HL-60 (cell line): ENCODE measurements around the gene HDAC8.

Experiments used
- DNase-seq, 2 experiments: peaks; one replicate each; pipeline ENCODE4 v3.0.0-alpha.2; 2010 to 2020; ENCODE audit warnings: low read depth in 1 of 2, low spot score in 1 of 2
- H3K27ac ChIP-seq: fragments of 250-450 bp; sonication (Bioruptor Pico); replicated peaks from 2 replicates; pipeline ENCODE4 v1.5.1; 2020; ENCODE audit warnings: mild to moderate bottlenecking, moderate library complexity
- H3K27me3 ChIP-seq: fragments of 250-450 bp; sonication (Bioruptor Pico); 2 replicates; pipeline ENCODE4 v1.5.1; 2021; ENCODE audit warnings: mild to moderate bottlenecking, moderate library complexity; ENCODE audit not compliant: insufficient read depth, poor library complexity, severe bottlenecking
- H3K4me3 ChIP-seq: replicated peaks from 2 replicates; pipeline ENCODE4 v1.5.1; 2011; ENCODE audit warnings: mild to moderate bottlenecking, control low read depth, low read length; ENCODE audit not compliant: insufficient read depth
- CTCF ChIP-seq: IDR thresholded peaks from one replicate; pipeline ENCODE4 v1.5.1; 2011; ENCODE audit warnings: low read length, control low read depth, inconsistent platforms; ENCODE audit not compliant: insufficient read depth
- GABPA ChIP-seq: IDR thresholded peaks from 2 replicates; pipeline ENCODE4 v1.6.1; 2012; ENCODE audit warnings: low read depth
- POLR2AphosphoS5 ChIP-seq: IDR thresholded peaks from 2 replicates; pipeline ENCODE4 v1.6.1; 2012; ENCODE audit warnings: low read depth
- REST ChIP-seq: IDR thresholded peaks from 2 replicates; pipeline ENCODE4 v1.6.1; 2012; ENCODE audit warnings: low read depth; ENCODE audit not compliant: insufficient replicate concordance
- SPI1 ChIP-seq: IDR thresholded peaks from 2 replicates; pipeline ENCODE4 v1.6.1; 2012; ENCODE audit warnings: low read depth, mild to moderate bottlenecking, borderline replicate concordance

HDAC8 gene

DNA sequence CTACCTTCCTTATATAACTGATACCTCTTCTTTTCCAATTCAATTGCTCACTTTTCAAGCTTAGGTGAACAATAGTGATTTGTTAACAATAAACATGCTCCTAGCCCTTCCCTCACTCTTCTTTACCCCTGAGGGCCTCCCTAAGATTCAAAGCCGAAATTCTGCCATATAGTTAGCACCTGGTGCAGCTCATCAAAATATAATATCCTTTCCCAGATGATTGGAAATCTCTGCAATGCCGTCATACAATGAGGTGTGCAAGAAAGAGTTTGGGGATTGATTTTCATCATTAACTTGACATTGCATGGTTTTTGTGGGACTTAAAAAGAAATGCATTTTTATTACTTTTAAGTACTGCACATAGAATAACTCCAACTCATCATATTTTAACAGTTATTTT, 95.3 kb downstream of the HDAC8 start:
- DNase-seq: no peak
- no peak overlapping the region for H3K27ac ChIP-seq
- no peaks in the 10 kb centered on the region for H3K27me3 ChIP-seq
- H3K4me3 ChIP-seq: no peak overlapping the region
- TF ChIP-seq POLR2AphosphoS5 (no peak), SPI1 (no peak), GABPA (no peak), CTCF (no peak), REST (no peak)

- DNase-seq: no peak
- TF ChIP-seq POLR2AphosphoS5: no peak
- TF ChIP-seq SPI1: no peak
- no peak for TF ChIP-seq REST
- no peak for TF ChIP-seq CTCF
- no peak for TF ChIP-seq GABPA
- Histone ChIP-seq H3K27me3 (no peaks in the 10 kb centered on the region), H3K27ac (no peak overlapping the region), H3K4me3 (no peak overlapping the region)
Measured at GRCh38 chrX:72475952-72476668, 96.5 kb downstream of the HDAC8 start.

DNA sequence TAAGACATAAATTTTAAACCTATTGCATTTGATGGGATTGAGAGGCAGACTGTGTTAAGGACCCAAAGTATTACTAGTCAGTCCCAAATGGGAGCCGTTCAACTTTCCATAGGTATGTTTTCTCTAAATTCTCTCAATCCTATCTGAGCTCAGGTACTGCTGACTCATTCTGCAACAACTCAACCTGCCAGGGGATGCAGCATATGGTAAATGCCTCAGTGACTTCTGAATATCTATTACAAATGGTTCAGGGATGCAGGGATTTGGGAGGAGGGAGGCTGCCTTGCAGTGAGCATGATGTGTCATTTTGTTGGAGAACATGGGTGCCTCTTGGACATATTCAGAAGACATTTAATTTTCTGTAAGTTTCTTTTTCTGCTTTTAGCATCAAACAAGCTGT, 97.3 kb downstream of the HDAC8 start:
- TF ChIP-seq SPI1 (no peak), POLR2AphosphoS5 (no peak), REST (no peak), CTCF (no peak), GABPA (no peak)
- no peak for DNase-seq

More for the DNA sequence above, 97.3 kb downstream of the HDAC8 start:
- Histone ChIP-seq H3K4me3 (no peak overlapping the region), H3K27ac (no peak overlapping the region), H3K27me3 (no peaks in the 10 kb centered on the region)
